ENCODE measurements around the gene THBS4.

DNA sequence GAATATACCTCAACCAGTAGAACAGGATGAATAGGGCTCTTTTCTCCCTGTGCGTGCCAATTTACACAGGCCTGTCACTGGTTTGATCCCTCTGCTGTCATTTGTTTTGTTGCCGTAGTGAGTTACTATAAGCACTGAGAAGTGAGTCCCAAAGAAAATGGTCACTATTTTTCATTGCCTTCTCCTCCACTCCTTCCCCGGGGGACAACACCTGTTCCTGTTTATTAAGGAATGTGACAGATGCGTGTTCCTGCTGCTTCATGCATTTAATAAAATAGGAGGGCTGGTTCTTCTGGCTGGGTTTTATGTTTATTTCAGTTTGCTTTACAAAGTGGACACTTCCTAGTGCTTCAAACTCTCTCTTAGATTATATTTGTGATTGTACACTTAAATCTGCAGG is 6.4 kb downstream of the THBS4 start:
- TF ChIP-seq YY1 (IDR thresholded peaks at IDR 0.05; ENCODE audit: insufficient read depth, insufficient read length) (no peak), ZNF274 (IDR thresholded peaks at IDR 0.05; ENCODE audit: low read depth, low read length) (no peak)

Data from NT2/D1 (cell line).